ENCODE results near the gene FAM50B.

DNA sequence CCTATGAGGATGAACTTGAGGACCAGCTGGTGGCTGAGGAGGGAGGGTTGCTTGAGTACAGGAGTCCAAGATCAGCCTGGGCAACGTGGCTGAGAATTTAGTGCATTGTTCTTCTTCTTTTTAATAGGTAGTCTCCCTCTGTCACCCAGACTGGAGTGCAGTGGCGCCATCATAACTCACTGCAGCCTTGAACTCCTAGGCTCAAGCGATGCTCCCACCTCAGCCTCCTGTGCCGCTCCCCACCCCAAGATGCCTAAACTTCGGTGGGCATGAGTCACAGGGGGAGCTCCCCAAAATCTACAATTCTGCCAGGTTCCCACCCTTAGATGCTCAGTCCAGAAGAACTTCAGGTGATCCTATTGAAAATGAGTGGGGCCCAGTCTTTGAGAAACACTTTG lies 21.4 kb downstream of the FAM50B start:
- TF ChIP-seq, protein P1, sequence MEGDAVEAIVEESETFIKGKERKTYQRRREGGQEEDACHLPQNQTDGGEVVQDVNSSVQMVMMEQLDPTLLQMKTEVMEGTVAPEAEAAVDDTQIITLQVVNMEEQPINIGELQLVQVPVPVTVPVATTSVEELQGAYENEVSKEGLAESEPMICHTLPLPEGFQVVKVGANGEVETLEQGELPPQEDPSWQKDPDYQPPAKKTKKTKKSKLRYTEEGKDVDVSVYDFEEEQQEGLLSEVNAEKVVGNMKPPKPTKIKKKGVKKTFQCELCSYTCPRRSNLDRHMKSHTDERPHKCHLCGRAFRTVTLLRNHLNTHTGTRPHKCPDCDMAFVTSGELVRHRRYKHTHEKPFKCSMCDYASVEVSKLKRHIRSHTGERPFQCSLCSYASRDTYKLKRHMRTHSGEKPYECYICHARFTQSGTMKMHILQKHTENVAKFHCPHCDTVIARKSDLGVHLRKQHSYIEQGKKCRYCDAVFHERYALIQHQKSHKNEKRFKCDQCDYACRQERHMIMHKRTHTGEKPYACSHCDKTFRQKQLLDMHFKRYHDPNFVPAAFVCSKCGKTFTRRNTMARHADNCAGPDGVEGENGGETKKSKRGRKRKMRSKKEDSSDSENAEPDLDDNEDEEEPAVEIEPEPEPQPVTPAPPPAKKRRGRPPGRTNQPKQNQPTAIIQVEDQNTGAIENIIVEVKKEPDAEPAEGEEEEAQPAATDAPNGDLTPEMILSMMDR (conservative IDR thresholded peaks at IDR 0.05): no peak
- TF ChIP-seq EZH2 (IDR thresholded peaks at IDR 0.05; ENCODE audit: low read depth): no peak

All from PC-9 (cell line).